Measurements from ENCODE around the gene INSIG2.

The INSIG2 gene

DNA sequence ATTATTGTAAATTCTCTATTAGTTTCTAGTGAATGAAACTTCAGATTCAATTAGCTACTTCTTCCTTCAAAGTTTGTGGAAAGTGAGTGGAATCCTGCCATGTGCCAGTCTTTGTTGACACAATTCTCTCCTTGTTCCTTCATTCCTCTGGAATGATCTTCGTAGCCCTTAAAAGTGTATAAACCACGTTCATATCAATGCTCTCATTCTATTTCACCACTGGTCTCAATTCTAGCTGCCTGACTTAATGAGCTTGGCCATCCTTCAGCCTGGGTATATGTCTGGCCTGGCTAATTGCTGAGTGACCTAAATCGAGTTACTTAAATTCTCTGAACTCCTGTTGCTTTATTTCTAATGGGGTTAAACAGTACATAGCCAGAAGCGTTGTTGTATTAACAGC is 43.5 kb downstream of the INSIG2 start:
- no peak for DNase-seq

DNA sequence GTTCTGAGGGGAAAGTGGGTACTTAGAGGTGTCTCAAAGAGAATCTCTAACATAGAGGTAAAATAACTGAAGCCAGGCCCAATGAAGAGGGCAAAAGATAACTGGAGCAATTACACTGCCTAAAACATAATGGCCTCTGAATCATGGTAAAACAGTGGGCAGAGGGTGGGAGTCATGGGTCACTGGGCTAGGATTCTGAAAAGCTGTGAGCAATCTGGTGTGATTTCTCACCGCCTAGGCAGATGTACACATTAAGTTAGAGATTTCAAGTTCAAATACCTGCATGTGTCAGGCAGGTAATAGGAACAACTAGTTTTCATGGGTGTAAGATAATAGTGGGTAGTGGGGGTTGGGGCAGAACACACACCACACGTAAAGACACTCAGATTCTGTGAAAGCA is 45.6 kb downstream of the INSIG2 start:
- DNase-seq: no peak

DNA sequence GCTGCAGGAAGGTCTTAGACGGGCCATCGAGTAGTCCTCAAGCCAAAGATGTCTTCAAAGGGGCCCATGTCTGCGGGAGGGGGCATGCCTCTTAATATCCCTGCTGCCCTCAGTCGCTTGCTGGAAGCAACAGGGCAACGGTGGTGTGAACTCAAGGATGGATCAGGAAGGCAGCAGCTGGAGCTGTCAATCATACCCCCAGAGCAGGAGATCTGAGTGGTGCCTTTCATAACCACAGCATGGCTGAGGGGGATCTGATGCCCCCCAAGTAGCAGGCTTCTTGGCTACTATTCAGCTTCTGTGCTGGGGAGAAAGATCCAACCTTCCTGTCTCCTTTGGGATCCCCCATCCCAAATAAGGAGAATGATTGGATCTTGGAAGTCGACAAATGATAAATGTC is 46.4 kb downstream of the INSIG2 start:
- DNase-seq: no peak

DNA sequence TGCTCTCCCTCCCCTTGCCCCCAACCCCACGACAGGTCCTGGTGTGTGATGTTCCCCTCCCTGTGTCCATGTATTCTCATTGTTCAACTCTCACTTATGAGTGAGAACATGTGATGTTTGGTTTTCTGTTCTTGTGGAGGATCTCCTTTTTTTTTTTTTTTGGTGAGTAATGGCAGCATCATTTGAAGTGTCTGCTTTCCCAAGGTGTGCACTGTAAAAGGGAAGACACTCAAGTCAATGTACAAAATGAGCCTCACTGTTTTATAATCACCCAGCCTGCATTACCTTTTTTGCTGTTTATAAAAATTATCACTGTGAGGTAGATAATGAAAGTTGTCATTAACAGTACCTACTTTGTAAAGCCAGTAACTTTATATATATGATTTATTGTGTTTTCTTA is 56.9 kb downstream of the INSIG2 start:
- no peak for DNase-seq

DNA sequence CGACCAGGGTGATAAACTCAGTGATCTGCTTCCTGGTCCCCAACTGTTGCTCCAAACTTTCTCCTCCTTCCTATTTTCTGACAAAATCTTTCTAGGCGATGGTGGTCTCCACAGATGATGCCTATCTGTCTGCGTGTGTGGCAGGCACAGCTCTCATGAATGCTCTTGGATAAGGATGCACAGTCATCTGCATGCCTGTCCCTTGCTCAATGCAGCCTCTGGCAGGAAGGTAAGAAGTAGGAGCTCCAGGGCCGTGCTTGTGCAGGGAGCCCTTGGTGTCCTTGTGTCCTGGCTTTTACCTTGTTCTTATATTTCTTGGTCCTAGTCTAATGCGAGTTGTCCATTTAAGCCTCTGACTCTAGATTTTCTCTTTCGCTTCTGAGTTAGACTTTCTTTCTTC is 57.5 kb downstream of the INSIG2 start:
- DNase-seq: no peak

DNA sequence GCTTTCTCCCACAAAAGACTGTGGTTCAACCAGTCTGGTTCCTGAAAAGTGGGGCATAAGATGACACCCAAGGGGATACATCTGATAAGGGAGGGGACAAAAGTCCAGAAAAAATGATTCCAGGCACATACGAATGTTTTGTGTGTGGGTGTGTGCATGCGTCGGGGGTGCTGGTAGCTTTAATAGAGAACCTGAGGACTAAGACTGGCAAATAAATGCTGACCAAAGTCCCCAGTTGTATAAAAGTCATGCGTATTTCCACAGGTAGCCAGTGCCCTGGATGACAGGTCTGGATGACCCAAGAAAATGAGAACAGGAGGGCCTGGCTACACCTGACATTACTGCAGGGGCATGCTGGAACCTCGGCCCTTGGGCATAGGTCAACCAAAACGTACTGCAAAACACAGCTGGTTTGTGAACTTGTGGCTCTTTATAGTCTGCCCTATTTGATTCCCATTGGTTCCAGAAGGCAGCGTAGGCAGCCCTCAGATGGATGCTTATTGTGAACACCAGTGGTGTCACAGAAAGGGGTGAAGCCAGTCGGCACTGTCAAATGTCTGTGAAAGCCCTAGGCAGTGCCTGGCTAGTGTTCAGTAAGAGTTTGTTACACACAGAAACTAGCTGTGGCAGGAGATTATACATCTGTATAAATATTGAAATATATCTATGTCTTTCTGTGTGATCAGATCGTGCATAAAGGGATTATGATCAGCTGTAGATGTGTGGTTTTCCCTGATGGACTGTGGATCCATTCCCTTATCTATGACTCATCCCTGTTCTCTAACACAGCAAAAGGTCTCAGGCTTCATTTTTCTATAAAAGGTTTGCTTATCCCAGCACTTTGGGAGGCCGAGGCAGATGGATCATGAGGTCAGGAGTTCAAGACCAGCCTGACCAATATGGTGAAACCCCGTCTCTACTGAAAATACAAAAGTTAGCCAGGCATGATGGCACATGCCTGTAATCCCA is 58.3 kb downstream of the INSIG2 start:
- DNase-seq: no peak

DNA sequence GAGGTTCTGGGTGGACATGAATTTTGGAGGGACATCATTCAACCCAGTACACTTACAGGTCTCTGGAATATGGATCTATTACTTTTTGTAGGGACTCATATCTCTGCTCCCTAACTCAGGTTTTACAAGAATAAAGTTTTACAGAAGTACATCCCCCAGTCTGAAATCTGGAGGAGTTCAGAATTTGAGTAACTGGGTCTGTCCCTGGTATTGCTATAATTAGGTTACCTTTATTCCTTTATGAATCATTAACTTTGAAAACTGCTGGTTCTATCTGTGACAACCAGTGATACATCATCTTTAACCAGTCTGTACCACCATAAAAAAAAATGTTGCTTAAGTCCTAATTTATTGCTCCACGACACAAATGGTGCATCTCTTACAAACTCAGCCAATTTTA is 59.9 kb downstream of the INSIG2 start:
- DNase-seq: no peak

DNA sequence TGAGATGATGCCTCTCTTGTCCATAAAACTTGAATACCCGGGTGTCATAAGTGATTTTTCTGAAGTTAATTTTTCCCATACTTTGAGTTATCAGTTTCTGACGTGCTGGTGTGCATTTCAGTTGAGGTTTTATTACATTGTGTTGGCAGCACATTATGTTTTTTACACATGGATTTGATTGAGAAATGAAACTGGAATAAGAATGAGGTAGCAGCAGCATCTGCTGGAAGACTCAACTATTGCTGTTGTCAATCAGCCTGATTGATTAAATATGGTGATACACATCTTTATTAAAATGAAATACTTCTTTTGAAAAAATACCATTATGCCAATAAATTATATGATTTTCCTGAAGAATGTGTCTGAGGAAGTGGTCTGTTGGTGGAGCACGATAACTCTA is 60.5 kb downstream of the INSIG2 start:
- DNase-seq: no peak

DNA sequence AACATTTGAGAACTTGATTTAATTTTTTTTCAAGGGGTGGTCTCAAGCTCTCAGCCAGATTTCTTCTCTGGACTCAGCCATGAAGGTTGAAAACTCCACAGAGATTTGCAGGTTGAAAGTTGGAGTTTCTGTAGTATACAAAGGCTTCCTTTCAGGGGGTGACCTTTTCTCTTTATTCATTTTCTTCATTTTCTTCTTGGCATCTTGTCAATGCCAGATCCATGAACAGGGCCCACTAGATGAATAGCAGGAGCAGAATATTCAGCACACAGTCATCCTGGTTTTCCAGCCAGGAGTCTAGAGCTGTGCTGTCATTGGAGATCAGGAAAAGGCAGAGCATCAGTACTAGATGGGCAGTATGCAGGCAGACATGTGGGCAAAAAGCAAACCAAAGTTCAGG is 62.0 kb downstream of the INSIG2 start:
- no peak for DNase-seq

DNA sequence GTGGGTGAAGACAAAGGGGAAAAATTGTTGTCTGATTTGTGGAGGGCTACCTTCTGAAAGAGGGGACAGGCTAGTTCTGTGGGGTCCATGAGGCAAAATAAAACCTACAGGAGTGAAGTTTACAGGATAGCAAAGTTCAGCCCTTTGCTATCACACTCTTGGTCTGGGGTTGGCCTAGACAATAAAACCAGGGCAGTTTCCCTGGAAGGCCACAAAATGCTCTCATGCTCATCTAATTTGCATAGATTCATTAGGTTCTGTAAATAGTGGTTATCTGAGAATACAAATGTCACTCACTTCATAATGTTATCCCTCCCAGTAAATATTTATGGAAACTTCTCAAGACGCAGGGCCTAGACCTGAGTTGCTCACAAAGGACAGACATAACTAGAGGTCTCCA is 63.6 kb downstream of the INSIG2 start:
- DNase-seq: no peak

DNA sequence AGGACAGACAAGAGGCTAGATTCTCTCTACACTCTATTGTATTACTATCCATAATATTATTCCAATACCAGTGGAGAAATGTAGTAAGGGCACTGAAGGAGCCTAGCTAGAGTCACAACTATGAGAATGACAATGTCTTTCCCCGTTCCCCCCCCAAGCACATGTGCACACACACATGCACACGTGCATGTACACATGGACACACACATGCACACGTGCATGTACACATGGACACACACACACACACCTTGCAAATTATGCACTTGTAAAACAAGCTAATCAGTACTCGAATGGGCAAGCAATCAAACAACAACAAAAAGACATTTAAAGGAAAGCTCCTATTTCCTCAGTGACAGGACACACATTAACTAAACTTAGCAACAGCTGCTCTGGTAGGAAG is 65.2 kb downstream of the INSIG2 start:
- DNase-seq: no peak

DNA sequence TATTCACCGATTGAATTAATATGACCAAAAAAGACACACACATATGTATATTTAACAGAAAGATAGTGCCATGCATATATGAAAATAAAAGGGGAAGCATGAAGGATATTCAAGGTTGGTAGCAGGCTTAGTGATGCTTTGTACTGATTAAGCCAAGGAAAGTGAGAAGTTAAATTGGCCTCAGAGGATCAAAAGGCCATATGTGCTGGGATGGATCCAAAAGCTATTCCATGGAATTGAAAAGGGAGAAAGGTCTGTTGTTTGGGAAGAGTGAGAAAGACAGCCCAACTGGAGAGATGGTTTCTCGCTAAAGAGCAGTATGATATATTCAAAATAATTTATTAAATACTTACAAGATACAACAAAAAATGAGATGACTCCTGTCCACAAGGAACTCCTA is 65.9 kb downstream of the INSIG2 start:
- DNase-seq: no peak

All from inflammatory macrophage (primary cell).